Immature natural killer cell (primary cell): Measurements from ENCODE around the gene GALNTL6. TPM values are rescaled to one million over a fixed set of nuclear protein-coding genes. Genes with fewer than 3 reads are reported as not detected.
"Not testable (repeated sequence)": the region's sequence is repeated elsewhere in the genome, so short reads cannot be mapped to it uniquely, and the experiment has no call there.

ENCODE experiments used
- DNase-seq, 3 donors: peaks; one replicate each; pipeline ENCODE4 v3.0.0; 2022; ENCODE audit warnings: mixed read lengths in 1 of 3
- H3K27ac Mint-ChIP-seq, 6 donors: one replicate each; pipeline ENCODE4 v1.8.0; 2020; ENCODE audit warnings: mixed read lengths in 6 of 6, mild to moderate bottlenecking in 5 of 6, inconsistent platforms in 4 of 6, moderate library complexity in 3 of 6
- H3K27me3 Mint-ChIP-seq, 3 donors: one replicate each; pipeline ENCODE4 v1.8.0; 2020 to 2021; ENCODE audit warnings: low read depth in 3 of 3, mild to moderate bottlenecking in 3 of 3, mixed read lengths in 3 of 3, moderate library complexity in 3 of 3, inconsistent platforms in 1 of 3
- H3K36me3 Mint-ChIP-seq, 3 donors: one replicate each; pipeline ENCODE4 v1.8.0; 2020; ENCODE audit warnings: mixed read lengths in 3 of 3, inconsistent platforms in 2 of 3, mild to moderate bottlenecking in 2 of 3
- H3K4me1 Mint-ChIP-seq, 2 donors: one replicate each; pipeline ENCODE4 v1.8.0; 2020; ENCODE audit warnings: inconsistent platforms in 2 of 2, mild to moderate bottlenecking in 2 of 2, mixed read lengths in 2 of 2, moderate library complexity in 1 of 2
- H3K4me3 Mint-ChIP-seq, 5 donors: one replicate each; pipeline ENCODE4 v1.8.0; 2020; ENCODE audit warnings: mild to moderate bottlenecking in 5 of 5, mixed read lengths in 5 of 5, inconsistent platforms in 3 of 5, moderate library complexity in 3 of 5
- H3K9me3 Mint-ChIP-seq, 6 donors: one replicate each; pipeline ENCODE4 v1.8.0; 2020; ENCODE audit warnings: mild to moderate bottlenecking in 6 of 6, mixed read lengths in 6 of 6, inconsistent platforms in 4 of 6, moderate library complexity in 3 of 6
- polyA plus RNA-seq, 3 donors: library from polyadenylated mRNA; unstranded; fragments of 300-500 nt; fragmentation: Illumina TruSeq; gene quantifications; one replicate each; pipeline ENCODE4 v1.2.3, GENCODE V29; 2021

Gene GALNTL6
- polyA plus RNA-seq, 3 donors from 2014 or later, result not detected

DNA sequence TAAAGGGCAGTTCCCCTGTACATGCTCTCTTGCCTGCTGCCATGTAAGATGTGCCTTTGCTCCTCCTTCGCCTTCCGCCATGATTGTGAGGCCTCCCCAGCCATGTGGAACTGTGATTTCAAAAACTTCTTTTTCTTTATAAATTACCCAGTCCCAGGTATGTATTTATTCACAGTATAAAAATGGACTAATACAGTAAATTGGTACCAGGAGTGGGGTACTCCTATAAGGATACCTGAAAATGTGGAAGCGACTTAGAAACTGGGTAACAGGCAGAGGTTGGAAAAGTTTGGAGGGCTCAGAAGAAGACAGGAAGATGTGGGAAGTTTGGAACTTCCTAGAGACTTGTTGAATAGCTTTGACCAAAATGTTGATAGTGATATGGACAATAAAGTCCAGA, 920.4 kb downstream of the GALNTL6 start:
- DNase-seq, H3K27me3 Mint-ChIP-seq, H3K4me1 Mint-ChIP-seq, H3K27ac Mint-ChIP-seq, H3K4me3 Mint-ChIP-seq: not testable (repeated sequence)
- H3K36me3 Mint-ChIP-seq, result peaks cover 0 to 13% (median 10%) of the 10 kb centered on the region in 3 donors
- peaks cover 21 to 70% (median 53%) of the 10 kb centered on the region in 6 donors for H3K9me3 Mint-ChIP-seq

DNA sequence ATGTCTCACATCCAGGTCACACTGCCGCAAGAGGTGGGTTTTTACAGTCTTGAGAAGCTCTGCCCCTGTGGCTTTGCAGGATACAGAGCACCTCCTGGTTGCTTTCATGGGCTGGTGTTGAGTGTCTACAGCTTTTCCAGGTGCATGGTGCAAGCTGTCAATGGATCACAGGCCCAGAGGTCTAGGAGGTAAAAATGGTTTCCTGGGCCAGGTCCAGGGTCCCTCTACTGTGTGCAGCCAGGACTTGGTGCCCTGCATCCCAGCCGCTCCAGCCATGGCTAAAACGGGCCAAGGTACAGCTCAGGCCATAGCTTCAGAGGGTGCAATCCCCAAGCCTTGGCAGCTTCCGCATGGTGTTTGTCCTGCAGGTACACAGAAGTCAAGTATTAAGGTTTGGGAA, 921.4 kb downstream of the GALNTL6 start:
- H3K9me3 Mint-ChIP-seq, result peaks cover 23 to 69% (median 55%) of the 10 kb centered on the region in 6 donors
- no peaks in the 10 kb centered on the region for H3K4me1 Mint-ChIP-seq
- peaks cover 0 to 13% (median 10%) of the 10 kb centered on the region in 3 donors for H3K36me3 Mint-ChIP-seq
- H3K27me3 Mint-ChIP-seq, result no peaks in the 10 kb centered on the region
- H3K27ac Mint-ChIP-seq, result no peak overlapping the region
- no peak for DNase-seq
- no peak overlapping the region for H3K4me3 Mint-ChIP-seq

DNA sequence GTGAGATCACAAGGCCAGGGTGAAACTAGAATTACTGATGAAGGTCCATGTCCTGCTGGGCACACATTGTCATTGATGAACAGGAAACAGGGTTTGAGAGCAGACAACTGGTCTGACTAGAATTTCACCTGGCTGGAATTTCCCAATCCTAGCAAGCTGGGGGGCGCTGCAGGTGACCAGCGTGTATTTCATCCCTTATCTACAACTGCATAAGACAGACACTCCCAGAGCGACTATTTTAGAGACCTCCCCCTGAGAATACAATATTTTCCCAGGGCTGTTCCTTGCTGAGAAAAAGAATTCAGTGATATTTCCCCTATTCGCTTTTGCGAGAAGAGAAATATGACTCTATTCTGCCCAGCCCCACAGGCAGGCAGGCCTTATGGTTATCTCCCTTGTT, 922.8 kb downstream of the GALNTL6 start:
- H3K27me3 Mint-ChIP-seq, result no peaks in the 10 kb centered on the region
- no peak overlapping the region for H3K27ac Mint-ChIP-seq
- no peaks in the 10 kb centered on the region for H3K4me1 Mint-ChIP-seq
- peaks cover 26 to 68% (median 54%) of the 10 kb centered on the region in 6 donors for H3K9me3 Mint-ChIP-seq
- H3K4me3 Mint-ChIP-seq, result no peak overlapping the region
- DNase-seq, result no peak
- H3K36me3 Mint-ChIP-seq, result peaks cover 0 to 13% (median 13%) of the 10 kb centered on the region in 3 donors

DNA sequence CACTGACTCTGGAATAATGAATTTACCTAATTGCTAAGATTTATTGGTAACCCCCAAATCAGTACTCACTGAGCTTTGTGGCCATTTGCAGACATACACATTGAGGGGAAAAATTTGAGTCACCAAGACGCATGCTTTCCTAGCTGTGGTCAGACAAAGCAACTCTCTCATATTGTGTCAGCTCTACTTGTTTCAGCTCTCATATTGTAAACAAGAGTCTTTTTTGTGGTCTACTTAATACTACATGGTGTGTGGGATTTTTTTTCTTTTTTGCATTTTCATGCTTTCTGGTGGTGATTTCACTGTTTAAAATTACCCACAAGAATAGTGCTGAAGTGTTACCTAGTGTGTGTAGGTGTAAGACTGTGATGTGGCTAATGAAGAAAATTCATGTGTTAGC, 927.2 kb downstream of the GALNTL6 start:
- Mint-ChIP-seq H3K4me3 (no peak overlapping the region), H3K27me3 (no peaks in the 10 kb centered on the region), H3K4me1 (no peaks in the 10 kb centered on the region), H3K27ac (no peak overlapping the region), H3K9me3 (peaks cover 23 to 54% (median 39%) of the 10 kb centered on the region in 6 donors), H3K36me3 (peaks cover 0 to 11% (median 2%) of the 10 kb centered on the region in 3 donors)
- DNase-seq, result no peak

DNA sequence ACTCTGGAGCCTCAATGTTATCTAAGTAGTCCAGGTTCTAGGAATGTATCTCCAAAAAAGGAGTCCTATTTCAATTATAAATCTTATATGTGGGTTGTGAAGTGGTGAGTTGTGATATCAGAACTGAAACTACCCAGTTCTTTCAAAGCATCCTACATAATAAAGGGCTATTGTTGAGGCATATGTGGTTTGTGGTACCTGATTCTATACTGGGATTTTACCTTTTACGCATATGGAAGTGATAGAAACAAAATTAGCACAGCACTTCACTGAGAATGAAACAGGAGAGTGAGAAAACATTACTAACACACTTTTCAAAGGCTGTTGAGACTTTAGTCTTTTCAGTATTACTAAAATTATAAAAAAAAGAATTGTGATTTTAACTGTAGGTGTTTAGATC, 937.7 kb downstream of the GALNTL6 start:
- H3K27ac Mint-ChIP-seq, result no peak overlapping the region
- no peaks in the 10 kb centered on the region for H3K27me3 Mint-ChIP-seq
- no peaks in the 10 kb centered on the region for H3K36me3 Mint-ChIP-seq
- no peaks in the 10 kb centered on the region for H3K4me1 Mint-ChIP-seq
- no peak for DNase-seq
- peaks cover 1 to 23% (median 8%) of the 10 kb centered on the region in 6 donors for H3K9me3 Mint-ChIP-seq
- no peak overlapping the region for H3K4me3 Mint-ChIP-seq

DNA sequence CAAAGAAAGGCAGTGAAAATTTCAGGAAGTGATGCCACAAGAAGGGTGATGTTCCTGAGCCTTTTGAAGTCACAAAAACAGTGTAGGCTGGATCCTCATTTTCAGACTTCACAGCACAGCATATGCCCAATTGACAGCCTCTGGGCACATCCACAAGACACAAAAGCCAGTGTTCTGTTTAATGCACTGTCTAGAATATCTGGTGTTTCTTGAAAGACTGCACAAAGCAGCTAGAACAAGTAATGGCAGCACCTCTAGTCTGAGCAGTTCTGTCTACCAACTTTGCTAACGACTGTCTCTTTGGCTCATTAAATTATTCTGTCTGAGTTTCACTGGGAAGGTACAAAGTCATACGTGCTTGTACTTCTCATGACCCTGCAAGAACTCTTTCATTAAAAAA, 938.3 kb downstream of the GALNTL6 start:
- Mint-ChIP-seq H3K36me3 (no peaks in the 10 kb centered on the region), H3K27ac (no peak overlapping the region), H3K9me3 (peaks cover 1 to 23% (median 8%) of the 10 kb centered on the region in 6 donors), H3K4me3 (no peak overlapping the region), H3K4me1 (no peaks in the 10 kb centered on the region), H3K27me3 (no peaks in the 10 kb centered on the region)
- DNase-seq, result no peak

DNA sequence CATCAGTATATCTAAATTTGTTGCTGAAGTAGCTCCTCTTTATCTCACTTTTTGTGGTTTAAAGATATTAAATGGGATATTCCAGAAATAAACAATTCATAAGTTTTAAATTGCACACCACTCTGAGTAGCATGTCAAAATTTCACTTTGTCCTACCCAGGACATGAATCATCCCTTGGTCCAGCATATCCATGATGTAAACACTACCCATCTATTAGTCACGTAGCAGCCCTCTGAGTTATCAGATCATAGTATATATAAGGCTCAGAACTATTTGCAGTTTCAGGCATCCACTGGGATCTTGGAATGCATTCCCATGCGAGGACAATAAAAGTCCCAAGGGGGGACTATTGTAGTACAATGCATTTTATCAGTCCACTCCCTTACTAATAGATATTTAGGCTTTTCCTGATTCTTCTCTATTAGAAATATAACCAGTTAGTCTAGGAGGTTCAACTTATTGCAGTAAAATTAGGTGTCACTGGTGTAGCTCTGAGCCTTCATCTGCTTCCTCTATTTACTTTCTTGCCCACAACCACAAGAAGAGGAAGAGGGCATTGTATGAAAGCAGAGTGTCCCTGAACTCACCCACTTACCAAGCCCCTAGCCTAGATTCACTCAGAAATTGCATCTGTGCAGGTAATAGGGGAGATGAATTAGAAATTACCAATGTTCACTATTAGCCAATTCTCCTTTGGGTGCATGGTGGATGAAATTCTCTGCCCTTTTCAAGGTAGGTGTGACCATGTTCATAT, 945.6 kb downstream of the GALNTL6 start:
- Mint-ChIP-seq H3K4me3 (no peak overlapping the region), H3K36me3 (peaks cover 0 to 4% (median 0%) of the 10 kb centered on the region in 3 donors), H3K27ac (no peak overlapping the region)

DNA sequence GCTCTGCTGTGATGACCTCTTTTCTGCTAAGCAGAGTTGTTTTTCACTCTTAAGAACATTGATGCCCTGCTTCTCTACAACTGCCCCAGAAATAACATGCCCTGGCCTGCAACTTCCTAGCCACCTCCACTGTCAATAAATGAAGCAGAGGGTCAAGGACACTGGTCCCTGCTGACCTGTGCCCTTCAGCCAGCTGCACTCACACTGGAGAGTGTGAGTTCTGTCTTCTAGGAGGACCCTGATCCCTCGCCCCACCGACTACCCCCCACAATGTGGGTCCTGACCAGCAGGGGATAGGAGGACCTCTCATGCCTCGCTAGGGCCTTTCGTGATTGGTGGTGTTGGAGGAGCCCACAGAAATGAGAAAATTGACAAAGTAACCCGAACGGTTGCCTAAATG, 947.3 kb downstream of the GALNTL6 start:
- H3K27ac Mint-ChIP-seq, result no peak overlapping the region
- no peak for DNase-seq
- no peak overlapping the region for H3K4me3 Mint-ChIP-seq
- H3K27me3 Mint-ChIP-seq, result no peaks in the 10 kb centered on the region
- peaks cover 0 to 4% (median 0%) of the 10 kb centered on the region in 3 donors for H3K36me3 Mint-ChIP-seq
- H3K9me3 Mint-ChIP-seq, result peaks cover 2 to 26% (median 12%) of the 10 kb centered on the region in 6 donors
- H3K4me1 Mint-ChIP-seq, result no peaks in the 10 kb centered on the region

More for the DNA sequence above, 945.6 kb downstream of the GALNTL6 start:
- no peak for DNase-seq
- peaks cover 2 to 35% (median 15%) of the 10 kb centered on the region in 6 donors for H3K9me3 Mint-ChIP-seq
- H3K27me3 Mint-ChIP-seq, result no peaks in the 10 kb centered on the region
- H3K4me1 Mint-ChIP-seq, result no peaks in the 10 kb centered on the region

DNA sequence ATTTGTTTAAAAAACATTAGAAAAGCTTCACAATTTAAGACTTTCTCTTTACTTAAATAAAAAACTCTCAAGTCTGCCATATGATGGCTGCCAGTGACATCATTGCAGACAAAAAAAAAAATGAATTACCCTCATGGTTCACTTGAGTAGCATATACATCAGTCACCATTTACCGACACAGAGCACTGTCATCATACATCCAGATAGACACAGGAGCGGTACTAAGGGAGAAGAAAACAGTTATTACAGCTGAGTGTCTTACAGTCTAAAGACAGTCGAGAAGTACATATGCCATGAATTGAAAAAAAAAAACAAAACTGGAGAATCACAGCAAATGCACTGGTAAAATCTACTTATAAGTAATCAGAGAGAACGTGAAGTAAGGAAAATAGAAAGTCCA, 949.7 kb downstream of the GALNTL6 start:
- H3K4me1 Mint-ChIP-seq, result no peaks in the 10 kb centered on the region
- DNase-seq, result no peak
- H3K9me3 Mint-ChIP-seq, result peaks cover 9 to 40% (median 15%) of the 10 kb centered on the region in 6 donors
- H3K27ac Mint-ChIP-seq, result no peak overlapping the region
- peaks cover 0 to 4% (median 0%) of the 10 kb centered on the region in 3 donors for H3K36me3 Mint-ChIP-seq
- H3K27me3 Mint-ChIP-seq, result no peaks in the 10 kb centered on the region
- H3K4me3 Mint-ChIP-seq, result no peak overlapping the region

DNA sequence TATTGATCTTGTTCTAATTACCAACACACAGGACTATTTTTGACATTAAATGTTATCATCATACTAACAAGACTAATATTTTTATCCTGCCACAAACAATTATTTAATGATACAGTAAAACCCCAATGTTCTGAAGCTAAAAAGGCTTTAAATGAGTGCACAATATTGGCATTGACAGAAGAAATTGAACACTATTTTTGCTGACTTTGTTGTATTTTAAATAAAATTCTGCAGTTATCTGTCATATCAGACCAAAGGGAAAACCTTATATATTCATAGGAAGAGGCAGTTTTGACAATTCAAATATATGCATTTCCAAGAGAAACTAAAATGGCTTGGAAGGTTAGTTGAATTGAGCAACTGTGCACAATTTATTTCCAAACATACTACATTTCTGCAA, 957.6 kb downstream of the GALNTL6 start:
- Mint-ChIP-seq H3K4me1 (no peaks in the 10 kb centered on the region), H3K36me3 (peaks cover 0 to 3% (median 3%) of the 10 kb centered on the region in 3 donors), H3K9me3 (peaks cover 4 to 31% (median 11%) of the 10 kb centered on the region in 6 donors), H3K4me3 (no peak overlapping the region), H3K27me3 (peaks cover 0 to 2% (median 0%) of the 10 kb centered on the region in 3 donors), H3K27ac (no peak overlapping the region)
- DNase-seq, result no peak

DNA sequence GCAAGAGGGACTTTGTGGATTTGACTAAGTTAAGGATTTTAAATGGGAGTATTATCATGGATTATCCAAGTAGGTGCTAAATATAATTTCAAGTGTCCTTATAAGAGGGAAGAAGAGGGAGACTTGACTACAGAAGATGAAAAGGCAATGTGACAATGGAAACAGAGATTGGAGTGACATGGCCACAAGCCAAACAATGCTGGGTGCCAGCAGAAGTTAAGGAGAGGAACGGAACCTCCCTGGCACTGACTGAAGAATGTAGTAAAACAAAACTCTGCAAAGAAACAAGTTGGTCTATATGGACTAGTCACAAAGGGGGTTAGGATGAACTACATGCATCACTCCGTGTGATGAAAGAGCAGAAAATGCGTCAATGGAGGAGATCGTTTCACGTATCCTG, 959.6 kb downstream of the GALNTL6 start:
- DNase-seq, result no peak
- no peaks in the 10 kb centered on the region for H3K4me1 Mint-ChIP-seq
- peaks cover 0 to 2% (median 0%) of the 10 kb centered on the region in 3 donors for H3K27me3 Mint-ChIP-seq
- H3K4me3 Mint-ChIP-seq, result no peak overlapping the region
- peaks cover 0 to 3% (median 3%) of the 10 kb centered on the region in 3 donors for H3K36me3 Mint-ChIP-seq
- H3K9me3 Mint-ChIP-seq, result peaks cover 2 to 18% (median 5%) of the 10 kb centered on the region in 6 donors
- H3K27ac Mint-ChIP-seq, result no peak overlapping the region

DNA sequence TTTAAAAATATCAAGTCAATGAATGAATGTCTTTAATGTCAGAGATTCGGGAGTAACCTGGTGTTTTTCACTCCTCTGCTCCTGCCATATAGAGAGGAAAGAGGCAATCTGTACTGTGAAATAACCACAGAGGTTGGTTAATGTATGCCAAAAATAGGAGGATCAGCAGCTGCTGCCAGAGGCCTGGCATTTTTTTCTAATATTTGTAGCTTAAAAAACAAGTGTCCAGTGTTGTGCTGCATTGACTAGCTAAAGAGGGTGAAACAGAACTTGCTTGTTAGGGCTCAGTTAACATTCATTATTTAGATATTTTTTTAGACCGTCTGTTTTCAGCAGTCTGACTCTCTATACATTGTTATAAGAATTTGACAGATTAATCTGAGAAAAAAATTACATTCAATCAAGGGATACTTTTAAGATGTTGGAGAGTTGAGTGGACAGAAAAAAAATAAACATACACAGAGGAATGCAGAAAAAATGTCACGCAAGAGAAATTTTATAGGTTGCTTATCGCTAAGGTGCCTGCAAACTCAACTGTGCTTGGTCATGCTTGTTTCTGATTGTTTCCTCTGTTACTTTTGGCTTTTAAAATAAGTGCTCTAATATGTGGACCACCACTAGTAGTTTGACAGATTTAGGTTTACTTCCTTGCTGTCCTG, 963.1 kb downstream of the GALNTL6 start:
- H3K4me3 Mint-ChIP-seq, result no peak overlapping the region
- H3K27me3 Mint-ChIP-seq, result no peaks in the 10 kb centered on the region
- peaks cover 0 to 11% (median 3%) of the 10 kb centered on the region in 6 donors for H3K9me3 Mint-ChIP-seq
- H3K27ac Mint-ChIP-seq, result no peak overlapping the region
- no peak for DNase-seq
- H3K4me1 Mint-ChIP-seq, result no peaks in the 10 kb centered on the region
- no peaks in the 10 kb centered on the region for H3K36me3 Mint-ChIP-seq

DNA sequence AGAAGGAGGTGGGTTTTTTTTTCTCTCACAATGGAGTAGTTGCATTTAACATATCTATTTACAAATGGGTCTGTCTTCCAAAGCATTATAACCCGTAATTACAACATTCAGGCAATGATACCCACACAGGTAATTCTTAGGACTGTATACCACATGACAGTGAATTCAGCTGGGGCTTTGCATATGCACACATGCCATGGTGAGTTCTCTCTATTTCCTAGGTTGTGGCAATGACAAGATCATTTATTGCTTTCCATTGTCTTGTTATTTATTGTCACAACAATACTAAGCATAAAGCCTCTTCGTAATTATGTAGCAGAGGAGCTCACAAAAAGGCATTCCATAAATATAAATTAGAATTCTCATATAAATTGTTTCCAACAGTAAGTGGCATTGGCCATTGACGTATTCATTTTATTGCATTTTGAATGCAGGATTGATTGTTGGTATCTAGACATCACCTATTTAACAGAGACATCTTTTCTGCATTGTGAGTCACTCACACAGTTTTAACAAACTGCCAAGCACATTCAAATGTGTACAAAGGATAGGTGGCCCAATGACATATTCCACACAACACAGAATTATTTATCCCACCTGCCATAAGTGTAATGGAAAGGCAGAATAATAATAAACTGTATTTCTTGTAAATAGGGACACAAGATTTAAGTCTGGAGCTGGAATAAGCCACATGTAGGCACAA, 964.7 kb downstream of the GALNTL6 start:
- Mint-ChIP-seq H3K36me3 (no peaks in the 10 kb centered on the region), H3K4me3 (no peak overlapping the region), H3K9me3 (peaks cover 0 to 10% (median 4%) of the 10 kb centered on the region in 6 donors), H3K27me3 (no peaks in the 10 kb centered on the region), H3K4me1 (no peaks in the 10 kb centered on the region), H3K27ac (no peak overlapping the region)
- no peak for DNase-seq

DNA sequence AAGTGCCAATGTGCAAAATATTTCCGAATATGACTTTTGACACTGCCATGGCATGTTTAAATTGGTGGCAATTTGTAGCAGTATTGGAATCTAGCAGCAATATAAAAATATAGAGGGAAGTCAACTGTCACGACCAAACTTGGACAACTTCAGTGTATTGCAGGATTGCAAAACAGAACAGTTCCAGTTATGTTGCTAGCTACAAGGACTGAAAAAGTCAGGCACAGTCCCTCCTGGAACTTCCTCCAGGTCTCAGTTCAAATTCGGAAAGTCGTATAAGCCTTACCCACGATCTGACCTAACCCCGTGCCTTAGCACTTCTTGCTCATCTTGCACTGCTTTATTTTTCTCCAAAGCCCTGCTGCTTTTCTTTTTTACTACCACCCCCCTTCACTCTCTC, 965.4 kb downstream of the GALNTL6 start:
- no peaks in the 10 kb centered on the region for H3K27me3 Mint-ChIP-seq
- H3K4me3 Mint-ChIP-seq, result no peak overlapping the region
- H3K36me3 Mint-ChIP-seq, result no peaks in the 10 kb centered on the region
- peaks cover 0 to 7% (median 4%) of the 10 kb centered on the region in 6 donors for H3K9me3 Mint-ChIP-seq
- H3K4me1 Mint-ChIP-seq, result no peaks in the 10 kb centered on the region
- DNase-seq, result no peak
- no peak overlapping the region for H3K27ac Mint-ChIP-seq
